Activated CD4-positive, alpha-beta T cell treated with anti-CD3 and anti-CD28 coated beads, Interleukin-2, amount 50 U/mL, for 48 hours (primary cell): ENCODE measurements around the gene B4GALT4.
A peak's percentile ranks its signal among the peaks of the same experiment; 100 is the strongest.
"Not testable (repeated sequence)": the region's sequence is repeated elsewhere in the genome, so short reads cannot be mapped to it uniquely, and the experiment has no call there.

Experiments
- DNase-seq, 2 experiments: peaks; one replicate each; pipeline ENCODE4 v3.0.0-alpha.2; 2020

B4GALT4 gene

DNA sequence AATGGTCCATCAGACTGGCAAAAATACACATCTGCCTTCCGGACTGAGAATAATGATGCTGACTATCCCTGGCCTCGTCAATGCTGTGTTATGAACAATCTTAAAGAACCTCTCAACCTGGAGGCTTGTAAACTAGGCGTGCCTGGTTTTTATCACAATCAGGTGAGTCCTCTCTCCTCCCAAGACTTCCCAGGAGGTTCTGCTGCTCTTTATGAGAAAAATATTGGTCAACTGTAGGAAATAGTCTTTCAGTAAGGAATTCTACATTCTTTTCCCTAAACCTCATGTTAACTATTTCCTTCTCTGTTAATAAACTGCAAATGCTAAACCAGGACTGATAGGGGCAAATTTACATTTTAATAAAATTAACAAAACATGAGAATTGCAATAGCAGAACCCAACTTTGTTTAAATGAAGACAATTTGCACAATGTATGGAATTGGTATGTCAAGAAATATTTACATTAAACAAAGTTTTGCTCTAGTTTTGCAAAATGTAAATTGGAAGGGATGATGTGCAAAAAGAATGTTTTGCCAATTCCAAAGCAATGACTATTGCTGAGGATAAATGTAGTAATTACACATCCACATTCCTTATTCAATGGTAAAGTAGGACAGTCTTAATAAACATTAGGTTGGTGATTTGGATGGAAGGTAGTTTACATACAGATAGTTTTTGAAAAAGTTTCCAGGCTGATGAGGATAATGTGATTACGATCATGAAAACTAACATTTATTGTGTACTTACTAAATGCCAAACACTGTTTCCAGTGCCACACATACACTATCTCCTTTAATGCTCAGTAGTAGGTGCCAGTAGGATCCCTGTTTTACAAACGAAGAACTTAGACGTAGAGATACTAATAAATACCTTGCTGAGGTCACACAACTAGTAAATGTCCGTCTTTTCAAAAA is 46.2 kb downstream of the B4GALT4 start:
- no peak for DNase-seq

DNA sequence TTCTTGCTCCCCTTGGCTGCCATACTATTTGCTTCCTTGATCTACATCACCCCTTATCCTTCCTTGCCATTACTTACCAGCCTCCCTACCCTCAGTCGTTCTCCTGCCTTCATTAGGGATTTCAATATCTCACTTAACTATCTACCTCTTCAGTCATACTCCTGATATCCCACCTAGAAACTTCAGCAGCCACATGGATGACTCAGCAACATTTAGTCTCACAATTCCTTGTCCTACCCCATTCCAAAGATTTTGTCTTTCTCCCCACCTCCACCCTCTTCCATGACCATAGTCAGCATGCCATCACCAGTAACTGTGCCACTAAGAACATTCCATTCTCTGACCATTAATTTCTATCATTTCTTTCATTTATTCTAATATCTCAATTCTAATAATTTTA is 48.9 kb downstream of the B4GALT4 start:
- DNase-seq, result no peak

DNA sequence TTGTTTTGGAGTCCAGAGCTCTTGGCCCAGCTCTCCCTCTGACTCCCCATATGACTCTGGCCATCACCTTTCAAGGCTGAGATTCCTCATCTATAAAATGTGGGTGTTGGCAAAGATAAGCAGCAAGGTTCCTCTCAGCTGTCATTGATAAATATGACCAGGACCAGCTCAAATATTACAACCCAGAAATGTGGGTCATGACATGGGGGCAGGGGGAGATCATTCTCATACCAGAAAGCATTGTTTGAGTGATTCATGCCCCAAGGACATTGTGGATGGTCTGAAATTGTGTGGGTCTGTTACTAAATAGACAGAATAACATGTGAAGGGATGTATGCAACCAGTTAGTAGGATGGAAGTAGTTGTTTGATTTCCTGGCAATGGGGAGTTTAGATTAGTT is 53.4 kb downstream of the B4GALT4 start:
- no peak for DNase-seq

DNA sequence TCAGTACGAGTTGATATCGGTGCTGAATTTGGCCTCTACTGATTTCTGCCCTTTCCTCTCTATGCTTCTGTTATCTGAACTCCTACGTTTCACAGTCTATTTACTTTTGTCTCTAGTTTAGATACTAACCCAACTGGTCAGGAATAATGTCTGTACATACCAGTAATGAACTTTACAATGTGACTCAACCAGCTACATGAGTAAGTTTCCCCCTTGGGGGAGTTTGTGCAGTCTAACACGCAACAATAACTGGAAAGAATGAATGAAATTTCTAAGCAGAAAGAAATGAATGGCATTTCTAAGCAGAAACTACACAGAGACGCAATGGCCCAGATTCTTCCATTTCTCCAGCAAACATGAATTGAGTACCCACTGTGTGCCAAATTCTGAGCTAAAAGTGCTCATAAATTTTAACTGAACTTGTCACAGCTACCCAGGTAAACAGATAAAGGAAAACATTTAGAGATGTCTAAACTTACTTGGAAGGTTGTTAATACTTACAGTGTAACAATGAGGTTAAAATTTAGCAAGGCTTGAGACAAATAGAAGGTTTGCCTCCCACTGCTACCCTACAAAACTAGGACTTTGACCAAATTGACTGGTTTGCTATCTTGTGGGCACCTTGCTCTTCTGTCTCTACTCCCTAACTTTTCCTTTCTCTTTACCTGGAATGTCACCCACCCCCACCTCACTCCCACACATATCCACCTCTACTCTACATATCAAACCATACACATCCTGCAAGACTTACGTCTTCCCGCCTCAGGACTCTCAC is 55.7 kb downstream of the B4GALT4 start:
- DNase-seq, result no peak

DNA sequence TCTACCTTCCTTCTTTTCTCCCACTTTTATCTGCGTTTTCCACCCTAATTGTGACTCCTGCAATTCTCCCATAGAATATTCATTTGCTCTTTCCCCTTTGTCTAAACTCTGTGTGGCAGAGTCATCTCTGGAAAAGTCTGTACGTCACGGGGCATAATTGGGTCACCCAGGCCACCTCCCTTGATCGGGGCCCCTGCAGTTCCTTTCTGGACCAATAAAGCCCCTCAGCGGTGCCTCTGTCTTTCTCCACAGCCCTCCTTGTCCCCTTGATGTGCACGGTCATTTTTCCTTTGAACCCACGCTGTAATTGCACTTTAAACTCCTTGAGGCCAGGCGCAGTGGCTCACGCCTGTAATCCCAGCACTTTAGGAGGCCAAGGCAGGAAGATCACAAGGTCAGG is 56.6 kb downstream of the B4GALT4 start:
- peak in 1 of 2 experiments; percentile 8 for DNase-seq

DNA sequence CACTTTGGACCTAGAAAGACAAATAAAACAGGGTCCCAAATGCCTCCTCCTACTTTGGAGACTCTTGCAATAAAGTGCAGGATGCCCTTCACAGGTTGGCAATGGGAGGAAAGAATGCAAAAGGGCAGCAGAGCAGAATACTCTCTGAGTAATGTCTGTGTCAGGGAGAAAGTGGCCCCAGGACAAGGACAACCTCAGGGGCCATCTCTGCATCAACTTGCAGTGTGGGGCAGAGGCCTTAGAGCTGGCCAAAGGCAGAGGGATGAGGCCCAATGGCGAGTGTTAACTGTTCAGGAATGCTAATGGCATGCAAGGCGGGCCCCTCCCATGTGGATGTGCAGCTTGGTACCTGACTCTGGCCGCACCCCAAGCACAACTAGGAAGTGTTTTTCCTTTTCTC is 58.9 kb downstream of the B4GALT4 start:
- no peak for DNase-seq

DNA sequence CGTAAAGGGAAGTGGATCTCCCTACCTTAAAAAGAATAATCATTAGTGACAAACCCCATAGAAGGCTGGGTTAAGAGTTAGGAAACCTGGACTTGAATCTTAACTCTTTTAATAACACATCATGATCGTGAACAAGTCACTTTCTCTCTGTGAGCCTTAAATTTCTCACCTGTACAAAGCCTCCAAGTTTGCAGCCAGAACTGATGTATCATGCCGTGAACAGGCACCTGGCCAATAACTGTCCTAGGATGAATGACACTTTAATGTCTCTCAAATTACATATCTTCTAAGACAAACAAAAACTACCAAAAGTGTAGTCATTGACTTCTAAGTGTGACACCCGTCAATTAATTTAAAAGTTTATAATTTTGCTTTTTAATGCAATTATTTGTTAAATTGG is 63.4 kb downstream of the B4GALT4 start:
- no peak for DNase-seq

DNA sequence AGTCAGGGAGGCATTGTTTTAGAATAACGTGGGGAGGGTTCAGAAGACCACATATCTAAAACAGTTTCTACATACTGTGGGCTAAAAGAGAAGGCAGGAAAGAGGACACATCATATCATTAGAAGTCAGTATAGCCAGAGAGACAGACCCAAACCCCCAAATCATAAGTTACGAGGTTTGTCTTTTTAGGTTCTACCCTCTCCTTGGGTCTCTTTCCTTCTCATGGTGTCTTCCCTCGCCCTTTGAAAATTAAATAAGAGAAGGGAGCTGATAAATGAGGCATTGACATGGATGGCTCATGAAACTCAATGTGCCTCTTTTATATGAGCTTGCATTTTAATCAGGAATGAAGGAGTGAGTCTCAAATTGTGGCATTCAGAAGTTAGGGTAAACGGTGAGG is 63.9 kb downstream of the B4GALT4 start:
- no peak for DNase-seq

DNA sequence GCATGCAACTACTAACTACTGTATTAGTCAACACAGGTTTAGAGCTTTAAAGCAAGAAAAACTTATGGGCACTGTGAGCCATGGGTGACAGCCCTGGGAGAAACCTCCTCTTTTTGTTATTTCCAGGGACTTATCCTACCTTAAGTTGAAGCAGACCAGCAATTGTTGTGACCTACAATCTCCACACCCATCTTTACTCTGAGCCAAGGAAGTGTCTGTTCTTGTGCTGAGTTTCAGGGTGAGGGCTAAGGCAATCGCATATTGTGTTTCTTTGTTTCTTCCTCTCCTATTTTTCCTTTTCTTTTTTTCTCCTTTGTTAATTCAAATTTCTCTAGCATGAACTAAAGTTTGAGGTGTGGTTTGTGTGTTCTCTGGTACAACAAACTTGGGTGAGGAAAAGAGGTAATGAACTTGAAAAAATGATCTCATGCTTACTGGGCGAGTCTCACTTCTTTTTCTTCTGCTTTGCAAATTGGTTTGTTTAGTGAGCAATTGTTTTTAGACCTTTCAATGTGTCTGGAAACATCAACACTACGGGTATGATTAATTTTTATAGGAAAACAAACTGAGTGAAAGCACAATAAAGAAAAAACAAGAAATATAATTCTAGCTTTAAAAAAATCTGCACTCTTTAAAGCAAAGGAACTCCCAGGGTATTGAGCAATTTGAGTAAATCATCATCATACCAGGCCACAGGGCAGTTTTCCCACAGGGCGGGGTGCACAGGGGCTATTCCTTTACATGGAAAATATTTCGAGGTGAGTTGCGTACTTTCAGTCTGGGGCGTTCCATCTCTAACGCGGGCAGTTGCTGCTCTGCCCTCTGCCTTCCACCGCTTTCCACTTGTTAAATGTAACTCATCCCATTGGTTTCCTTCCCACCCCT is 64.6 kb downstream of the B4GALT4 start:
- DNase-seq, result no peak

DNA sequence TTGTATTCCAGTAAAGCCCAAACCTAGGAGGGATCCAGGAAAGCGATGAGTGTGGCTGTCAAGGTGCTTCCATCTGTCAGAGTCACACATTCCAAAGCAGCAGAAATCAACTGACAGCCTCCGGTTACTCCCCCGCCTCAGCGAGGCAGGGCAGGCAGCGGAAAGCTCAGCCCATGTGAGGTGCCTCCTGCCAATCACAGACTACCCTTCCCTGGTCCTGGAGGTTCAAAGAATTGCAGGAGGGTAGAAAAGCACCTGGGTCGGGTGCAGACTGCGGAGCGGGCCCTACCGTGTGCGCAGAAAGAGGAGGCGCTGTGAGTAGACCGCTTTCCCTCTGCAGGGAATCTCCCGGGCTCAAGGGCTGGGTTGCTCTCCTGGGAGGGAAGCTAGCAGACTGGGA is 67.4 kb downstream of the B4GALT4 start, which contains the start of gene UPK1B:
TSS of gene UPK1B (plus strand) at position 274 of the 400 bp plus-strand sequence. CDS start 13,144 bp downstream, outside the sequence.
- no peak for DNase-seq

DNA sequence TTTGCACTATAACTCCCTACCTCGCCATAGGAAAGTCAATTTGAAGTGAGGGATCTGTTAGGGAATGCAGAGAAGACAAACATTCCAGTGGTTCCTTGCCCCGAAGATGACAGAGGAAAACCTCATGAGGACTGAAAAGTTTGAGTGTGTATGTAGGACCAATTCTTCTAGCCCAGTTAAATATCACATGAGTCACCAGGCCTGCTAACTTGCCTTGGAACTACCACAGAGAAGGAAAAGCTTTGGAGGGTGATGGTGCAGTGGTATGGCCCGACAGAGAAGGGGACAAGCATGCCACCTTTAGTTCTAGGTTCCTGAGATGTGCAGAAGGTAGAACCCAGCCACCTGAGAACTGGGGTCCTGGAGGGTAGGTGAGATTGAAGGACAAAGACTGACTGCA is 69.9 kb downstream of the B4GALT4 start:
- DNase-seq, result no peak

DNA sequence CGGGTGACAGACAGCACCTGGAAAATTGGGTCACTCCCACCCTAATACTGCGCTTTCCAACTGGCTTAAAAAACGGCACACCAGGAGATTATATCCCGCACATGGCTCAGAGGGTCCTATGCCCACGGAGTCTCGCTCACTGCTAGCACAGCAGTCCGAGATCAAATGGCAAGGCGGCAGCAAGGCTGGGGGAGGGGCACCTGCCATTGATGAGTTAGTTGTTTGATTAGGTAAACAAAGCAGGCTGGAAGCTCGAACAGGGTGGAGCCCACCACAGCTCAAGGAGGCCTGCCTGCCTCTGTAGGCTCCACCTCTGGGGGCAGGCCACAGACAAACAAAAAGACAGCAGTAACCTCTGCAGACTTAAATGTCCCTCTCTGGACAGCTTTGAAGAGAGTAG is 75.9 kb downstream of the B4GALT4 start:
- DNase-seq, result not testable (repeated sequence)
